ENCODE data around the gene TRIO.

DNA sequence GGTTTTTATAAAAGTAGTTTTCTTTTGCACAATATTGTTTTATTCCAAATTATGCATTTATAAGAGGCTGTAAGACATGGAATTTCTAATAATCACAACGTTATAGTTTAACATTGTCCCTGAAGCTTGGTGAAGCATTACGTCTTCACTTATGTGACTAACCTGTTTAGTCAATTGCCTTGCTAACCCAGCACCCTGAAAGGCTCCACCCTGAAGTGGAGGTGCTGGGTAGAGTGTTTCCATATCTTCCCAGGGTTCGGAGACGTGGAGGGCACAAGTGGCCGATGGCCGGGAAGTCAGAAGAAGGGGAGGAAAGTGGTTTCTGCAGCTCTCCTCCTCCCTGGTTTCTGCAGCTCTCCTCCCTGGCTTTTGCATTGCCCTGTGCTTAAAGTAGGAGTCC is 83.4 kb downstream of the TRIO start:
- TF ChIP-seq, protein P1, sequence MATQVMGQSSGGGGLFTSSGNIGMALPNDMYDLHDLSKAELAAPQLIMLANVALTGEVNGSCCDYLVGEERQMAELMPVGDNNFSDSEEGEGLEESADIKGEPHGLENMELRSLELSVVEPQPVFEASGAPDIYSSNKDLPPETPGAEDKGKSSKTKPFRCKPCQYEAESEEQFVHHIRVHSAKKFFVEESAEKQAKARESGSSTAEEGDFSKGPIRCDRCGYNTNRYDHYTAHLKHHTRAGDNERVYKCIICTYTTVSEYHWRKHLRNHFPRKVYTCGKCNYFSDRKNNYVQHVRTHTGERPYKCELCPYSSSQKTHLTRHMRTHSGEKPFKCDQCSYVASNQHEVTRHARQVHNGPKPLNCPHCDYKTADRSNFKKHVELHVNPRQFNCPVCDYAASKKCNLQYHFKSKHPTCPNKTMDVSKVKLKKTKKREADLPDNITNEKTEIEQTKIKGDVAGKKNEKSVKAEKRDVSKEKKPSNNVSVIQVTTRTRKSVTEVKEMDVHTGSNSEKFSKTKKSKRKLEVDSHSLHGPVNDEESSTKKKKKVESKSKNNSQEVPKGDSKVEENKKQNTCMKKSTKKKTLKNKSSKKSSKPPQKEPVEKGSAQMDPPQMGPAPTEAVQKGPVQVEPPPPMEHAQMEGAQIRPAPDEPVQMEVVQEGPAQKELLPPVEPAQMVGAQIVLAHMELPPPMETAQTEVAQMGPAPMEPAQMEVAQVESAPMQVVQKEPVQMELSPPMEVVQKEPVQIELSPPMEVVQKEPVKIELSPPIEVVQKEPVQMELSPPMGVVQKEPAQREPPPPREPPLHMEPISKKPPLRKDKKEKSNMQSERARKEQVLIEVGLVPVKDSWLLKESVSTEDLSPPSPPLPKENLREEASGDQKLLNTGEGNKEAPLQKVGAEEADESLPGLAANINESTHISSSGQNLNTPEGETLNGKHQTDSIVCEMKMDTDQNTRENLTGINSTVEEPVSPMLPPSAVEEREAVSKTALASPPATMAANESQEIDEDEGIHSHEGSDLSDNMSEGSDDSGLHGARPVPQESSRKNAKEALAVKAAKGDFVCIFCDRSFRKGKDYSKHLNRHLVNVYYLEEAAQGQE (IDR thresholded peaks at IDR 0.05; ENCODE audit: insufficient read depth in 1 of 2, low read depth in 2 of 2, low read length in 2 of 2), result no peak
- no peak for TF ChIP-seq POLR2AphosphoS5 (IDR thresholded peaks at IDR 0.05; ENCODE audit: low read depth, low read length)
- TF ChIP-seq TAF1 (IDR thresholded peaks at IDR 0.05; ENCODE audit: borderline replicate concordance, insufficient read depth, low read length), result no peak
- TF ChIP-seq SIN3A (IDR thresholded peaks at IDR 0.05; ENCODE audit: borderline replicate concordance, insufficient read depth, low read length), result no peak
- no peak for TF ChIP-seq FOXP2 (optimal IDR thresholded peaks at IDR 0.05; ENCODE audit: borderline replicate concordance, extremely low read depth, extremely low read length, insufficient read depth)

Data from PFSK-1 (cell line).